Amniotic stem cell (primary cell): ENCODE results near the gene ZSWIM8.
"Not testable (repeated sequence)": the region's sequence is repeated elsewhere in the genome, so short reads cannot be mapped to it uniquely, and the experiment has no call there.

Experiments
- DNase-seq: peaks from one replicate; lab custom pipeline; 2025; lab: John Stamatoyannopoulos, UW

Gene ZSWIM8

GRCh38 chr10:73815719-73816030 lies 30.3 kb downstream of the ZSWIM8 start:
- no peak for DNase-seq

- DNase-seq, result no peak
Observed at GRCh38 chr10:73816917-73817729, 31.7 kb downstream of the ZSWIM8 start.

GRCh38 chr10:73817826-73818225 lies 32.4 kb downstream of the ZSWIM8 start:
- DNase-seq, result no peak

- DNase-seq, result no peak
Observed at GRCh38 chr10:73818402-73818801, 33.0 kb downstream of the ZSWIM8 start.

- DNase-seq, result no peak
Observed at GRCh38 chr10:73819081-73819480, 33.7 kb downstream of the ZSWIM8 start.

GRCh38 chr10:73819513-73820093 lies 34.2 kb downstream of the ZSWIM8 start:
- no peak for DNase-seq

GRCh38 chr10:73823391-73823790 lies 38.0 kb downstream of the ZSWIM8 start:
- DNase-seq, result no peak

- DNase-seq, result no peak
Observed at GRCh38 chr10:73824146-73824725, 38.8 kb downstream of the ZSWIM8 start.

- no peak for DNase-seq
Observed at GRCh38 chr10:73827346-73828089, 42.1 kb downstream of the ZSWIM8 start.

- no peak for DNase-seq
Observed at GRCh38 chr10:73828161-73828560, 42.8 kb downstream of the ZSWIM8 start.

GRCh38 chr10:73829090-73829489 lies 43.7 kb downstream of the ZSWIM8 start:
- DNase-seq, result not testable (repeated sequence)

- no peak for DNase-seq
Observed at GRCh38 chr10:73836427-73836980, 51.1 kb downstream of the ZSWIM8 start.

GRCh38 chr10:73837072-73837471 lies 51.7 kb downstream of the ZSWIM8 start:
- DNase-seq, result peak; percentile 65

- no peak for DNase-seq
Observed at GRCh38 chr10:73838008-73838567, 52.7 kb downstream of the ZSWIM8 start.

- DNase-seq, result no peak
Observed at GRCh38 chr10:73838827-73839226, 53.4 kb downstream of the ZSWIM8 start.

- DNase-seq, result no peak
Observed at GRCh38 chr10:73839276-73839966, 54.0 kb downstream of the ZSWIM8 start.

- DNase-seq, result no peak
Observed at GRCh38 chr10:73840056-73840402, 54.6 kb downstream of the ZSWIM8 start.

GRCh38 chr10:73840403-73841060 lies 55.1 kb downstream of the ZSWIM8 start:
- no peak for DNase-seq

- no peak for DNase-seq
Observed at GRCh38 chr10:73841061-73841421, 55.6 kb downstream of the ZSWIM8 start.

GRCh38 chr10:73841526-73842285 lies 56.3 kb downstream of the ZSWIM8 start:
- no peak for DNase-seq
